Stimulated activated naive CD8-positive, alpha-beta T cell treated with anti-CD3 and anti-CD28 coated beads, Interleukin-15, Interleukin-2, amounts not matched to agents 100 U/mL and 50 U/mL, for 24 hours (primary cell): Measurements from ENCODE around the gene CDK15.

Source experiments
- ATAC-seq: fragments of 150-1000 bp; cut with Tn5 transposase; one replicate; pipeline ENCODE4 v1.10.0; 2021
- DNase-seq: peaks from one replicate; pipeline ENCODE4 v3.0.0; 2021

Gene CDK15

DNA sequence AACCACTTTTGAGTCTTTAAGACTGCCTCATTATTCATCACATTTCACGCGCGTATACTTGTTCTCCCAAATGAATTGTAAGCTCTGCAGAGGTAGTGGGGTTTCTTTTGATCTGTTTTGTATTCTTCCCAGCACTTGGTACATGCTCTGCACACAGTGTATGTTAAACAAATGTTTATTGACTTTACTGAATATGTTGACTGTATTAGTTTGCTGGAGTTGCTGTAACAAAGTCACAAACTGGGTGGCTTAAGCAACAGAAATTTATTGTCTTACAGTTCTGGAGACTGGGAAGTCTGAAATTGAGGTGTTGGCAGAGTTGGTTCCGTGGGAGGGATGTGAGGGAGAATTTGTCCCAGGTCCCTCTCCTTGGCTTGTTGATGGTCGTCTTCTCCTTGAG lies 65.1 kb downstream of the CDK15 start:
- ATAC-seq (no peak), DNase-seq (no peak)

DNA sequence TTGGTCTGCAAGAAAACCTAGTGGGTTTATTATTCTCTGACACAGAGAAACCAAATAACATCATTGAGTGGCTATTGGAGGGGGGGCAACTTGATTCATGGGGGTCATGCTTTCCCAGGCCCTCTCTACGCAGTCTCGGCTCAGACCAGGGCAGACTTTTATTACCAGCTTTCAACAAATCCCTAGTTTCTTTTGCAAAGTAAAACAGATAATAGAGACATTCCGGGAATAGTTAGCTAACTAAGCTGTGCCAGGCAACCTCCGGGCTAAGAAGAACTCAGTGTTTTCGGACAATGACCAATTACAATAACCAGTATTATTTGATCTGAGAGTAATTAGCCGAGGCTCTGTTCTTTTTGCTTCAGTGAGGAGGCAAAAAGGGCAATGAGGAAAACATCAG lies 66.3 kb downstream of the CDK15 start:
- DNase-seq: no peak
- ATAC-seq: no peak

DNA sequence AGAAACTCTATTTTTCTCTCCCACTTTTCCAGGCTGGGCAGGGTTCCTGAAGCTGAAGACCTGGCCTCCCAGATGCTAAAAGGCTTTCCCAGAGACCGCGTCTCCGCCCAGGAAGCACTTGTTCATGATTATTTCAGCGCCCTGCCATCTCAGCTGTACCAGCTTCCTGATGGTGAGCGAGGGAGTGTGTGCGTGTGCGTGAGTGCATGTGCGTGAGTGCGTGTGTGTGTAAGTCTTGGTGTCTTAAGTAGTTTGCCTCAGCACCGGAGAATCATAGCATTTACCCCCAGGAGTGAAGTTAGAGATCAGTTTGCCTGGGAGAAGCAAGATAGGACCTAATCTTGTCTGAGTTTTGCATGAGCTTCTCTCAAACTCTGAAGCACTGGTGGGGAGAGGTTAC lies 73.7 kb downstream of the CDK15 start:
- no peak for DNase-seq
- ATAC-seq: no peak

DNA sequence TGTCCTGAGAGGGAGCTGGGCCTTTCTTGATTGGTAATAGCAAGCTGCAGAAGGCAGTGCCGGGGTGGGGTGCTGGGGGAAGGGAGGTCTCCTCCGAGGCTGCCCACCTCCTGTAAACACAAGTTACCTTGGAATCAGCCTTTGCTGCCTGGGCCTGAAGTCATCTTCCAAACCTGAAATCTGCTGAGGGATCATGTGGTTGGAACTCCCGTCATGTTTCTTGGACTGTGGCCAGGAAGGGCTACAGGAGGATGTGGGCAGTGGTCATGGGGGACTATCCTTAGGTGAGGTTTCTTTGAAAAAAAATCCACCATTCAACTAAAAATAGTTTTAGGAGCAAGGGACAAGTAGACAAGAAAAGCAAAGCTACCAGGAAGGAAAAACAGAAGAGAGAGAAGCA lies 74.2 kb downstream of the CDK15 start:
- DNase-seq (no peak), ATAC-seq (no peak)

GRCh38 chr2:201880993-201881611 lies 74.8 kb downstream of the CDK15 start:
- DNase-seq (no peak), ATAC-seq (no peak)

DNA sequence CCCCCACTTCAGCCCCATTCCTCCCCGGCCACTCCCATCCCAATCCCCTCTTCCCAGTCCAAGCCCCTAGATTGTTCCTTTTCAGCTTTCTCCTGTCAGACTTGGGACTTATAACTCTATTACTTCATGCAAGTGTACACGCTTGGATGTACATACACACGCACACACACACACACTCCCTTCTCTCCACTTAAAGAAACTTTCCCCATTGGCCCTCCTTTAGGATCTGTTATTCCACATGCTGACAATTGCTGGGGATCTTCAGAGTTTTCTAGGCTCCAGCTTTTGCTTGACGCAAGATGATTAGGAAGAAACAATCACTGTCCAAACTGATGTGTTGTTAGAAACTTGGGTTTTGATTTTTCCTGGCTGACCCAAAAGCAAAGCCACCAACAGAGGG lies 75.4 kb downstream of the CDK15 start:
- DNase-seq: no peak
- no peak for ATAC-seq

DNA sequence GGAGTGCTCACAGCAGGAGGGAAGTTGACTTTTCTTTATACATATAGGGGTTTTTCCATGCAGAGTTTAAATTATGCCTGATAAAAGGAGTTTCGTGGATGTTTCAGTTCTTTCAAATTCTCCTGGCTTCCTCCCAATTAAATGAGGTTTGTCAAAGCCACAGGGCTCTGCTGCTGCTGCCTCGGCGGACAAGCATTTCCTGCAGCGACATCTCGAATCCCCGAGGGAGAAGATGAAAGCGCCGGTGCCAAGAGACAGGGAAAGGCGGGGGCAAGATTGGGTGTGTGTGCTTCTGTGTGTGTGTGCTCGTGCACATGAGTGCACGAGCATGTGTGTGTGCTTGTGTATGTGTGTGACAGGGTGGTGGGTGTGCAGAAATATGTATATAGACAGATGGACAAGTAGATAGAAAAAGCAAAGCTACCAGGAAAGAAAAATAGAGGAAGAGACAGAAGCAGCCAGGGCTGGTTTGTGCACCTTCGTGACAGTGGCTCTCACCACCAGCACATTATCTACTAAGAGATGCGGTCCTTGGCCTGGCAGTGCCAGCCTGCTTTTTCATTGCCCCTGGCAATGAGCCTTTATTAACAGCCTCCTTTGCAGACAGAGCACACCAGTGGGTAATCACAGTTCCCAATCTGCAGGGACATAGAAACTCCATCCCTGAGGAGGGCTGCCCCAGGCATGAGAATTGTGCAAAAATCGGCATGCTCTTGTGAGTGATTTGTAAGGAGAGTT lies 76.2 kb downstream of the CDK15 start:
- ATAC-seq (no peak), DNase-seq (no peak)

DNA sequence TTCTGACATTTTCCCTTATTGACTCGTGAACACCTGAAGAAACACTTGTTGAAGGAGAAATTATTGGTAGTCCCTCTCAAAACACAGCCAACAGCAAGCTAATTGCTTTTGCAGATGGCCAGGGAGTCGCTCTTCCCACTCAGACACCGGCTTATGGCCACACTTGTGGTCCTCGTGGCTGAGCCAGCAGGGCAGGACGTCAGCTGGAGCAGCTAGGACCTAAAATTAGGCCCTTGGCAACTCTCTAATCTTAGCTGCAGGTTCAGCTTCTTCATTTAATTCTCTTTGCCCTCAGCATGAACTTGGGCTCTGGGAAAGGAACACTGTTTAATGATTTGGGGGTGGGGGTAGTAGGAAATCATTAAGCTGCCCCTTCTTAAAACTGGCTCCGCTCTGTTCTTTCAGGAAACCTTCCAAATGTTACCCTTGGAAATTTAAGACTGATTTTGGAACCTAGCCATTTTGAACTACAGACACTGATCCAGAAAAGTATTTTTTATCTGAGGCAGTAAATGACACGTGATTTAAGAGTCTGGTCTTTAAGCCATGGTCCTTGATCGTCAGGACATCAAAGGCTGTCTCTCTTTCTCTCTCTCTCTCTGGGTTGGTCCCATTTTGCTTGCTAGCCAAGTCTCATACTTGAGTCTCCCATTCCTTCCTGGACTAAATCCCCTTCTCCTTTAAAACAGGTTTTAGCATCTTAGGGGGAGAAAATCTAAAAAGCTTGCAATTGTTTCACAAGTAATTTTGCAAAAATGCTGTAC lies 77.5 kb downstream of the CDK15 start:
- ATAC-seq: no peak

DNA sequence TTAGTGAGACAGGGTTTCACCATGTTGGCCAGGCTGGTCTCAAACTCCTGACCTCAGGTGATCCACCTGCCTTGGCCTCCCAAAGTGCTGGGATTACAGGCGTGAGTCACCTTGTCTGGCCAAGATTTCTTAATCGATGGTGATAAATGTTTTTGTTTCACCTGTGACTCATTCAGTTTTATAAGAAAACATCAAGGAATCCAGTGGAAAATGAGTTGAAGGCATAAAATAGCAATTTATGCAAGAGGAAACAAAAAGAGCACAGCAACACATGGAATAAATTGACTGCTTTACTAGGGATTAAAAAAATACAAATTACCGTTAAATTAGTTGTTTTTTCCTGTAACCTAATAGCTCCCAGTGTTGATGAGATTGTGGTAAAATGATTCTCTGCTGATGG lies 80.2 kb downstream of the CDK15 start:
- ATAC-seq: no peak
- no peak for DNase-seq

More for the DNA sequence above, 77.5 kb downstream of the CDK15 start:
- DNase-seq: no peak

GRCh38 chr2:201887773-201888425 lies 81.6 kb downstream of the CDK15 start:
- DNase-seq: no peak

GRCh38 chr2:201888426-201888800 lies 82.1 kb downstream of the CDK15 start:
- ATAC-seq (no peak), DNase-seq (no peak)

More at GRCh38 chr2:201887773-201888425, 81.6 kb downstream of the CDK15 start:
- no peak for ATAC-seq

DNA sequence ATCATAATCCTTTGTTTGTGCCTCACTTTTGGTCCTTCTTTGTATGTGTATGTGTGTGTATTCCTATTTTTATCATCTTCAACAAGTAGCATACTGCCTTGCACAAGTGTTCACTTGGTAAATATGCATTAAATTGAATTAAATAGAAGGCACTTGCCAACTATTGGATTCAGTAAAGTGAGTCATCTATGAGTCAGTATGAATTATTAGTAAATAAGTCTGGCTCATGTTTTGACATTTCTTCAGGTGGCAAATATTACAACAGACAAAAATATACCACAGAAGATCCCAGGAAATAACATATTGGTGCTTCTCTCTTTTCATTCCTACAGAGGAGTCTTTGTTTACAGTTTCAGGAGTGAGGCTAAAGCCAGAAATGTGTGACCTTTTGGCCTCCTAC lies 84.1 kb downstream of the CDK15 start:
- ATAC-seq (no peak), DNase-seq (no peak)

DNA sequence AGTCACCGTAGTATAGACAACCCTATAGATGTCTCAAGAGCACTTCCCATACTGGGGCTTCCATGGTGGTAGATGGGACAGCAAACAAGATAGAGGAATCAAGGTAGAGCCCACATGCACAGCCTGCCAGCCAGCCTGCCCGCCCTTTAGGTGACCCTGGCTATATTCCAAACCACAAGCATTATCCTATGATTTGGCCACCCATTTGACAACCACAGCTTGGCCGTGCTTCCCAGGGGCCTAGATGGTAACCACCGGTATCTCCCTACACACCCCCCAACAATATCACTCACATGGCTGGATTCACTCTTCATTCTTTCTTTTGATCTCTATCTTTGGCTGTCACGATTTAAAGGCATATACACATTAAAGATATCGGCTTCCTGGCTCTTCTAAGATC lies 85.3 kb downstream of the CDK15 start:
- ATAC-seq (no peak), DNase-seq (no peak)

- ATAC-seq (no peak), DNase-seq (no peak)
Measured at GRCh38 chr2:201892516-201892915, 86.2 kb downstream of the CDK15 start.

DNA sequence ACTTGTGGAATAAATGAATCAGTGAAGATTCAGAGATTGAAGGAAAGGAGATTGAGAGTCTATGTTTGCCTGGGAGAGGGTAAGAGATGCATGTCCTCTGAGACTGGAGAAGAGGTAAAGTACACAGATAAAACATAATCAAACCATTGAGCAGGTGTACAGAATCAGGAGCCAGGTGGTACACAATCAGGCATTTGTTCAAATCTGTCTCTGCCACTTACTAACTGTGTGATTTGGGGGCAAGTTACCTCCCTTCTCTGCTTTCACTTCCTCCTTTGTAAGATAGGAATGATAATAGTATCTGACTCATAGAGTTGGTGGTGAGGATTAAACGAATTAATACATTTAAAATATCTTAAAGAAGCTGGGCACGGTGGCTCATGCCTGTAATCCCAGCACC lies 94.0 kb downstream of the CDK15 start:
- ATAC-seq (no peak), DNase-seq (no peak)

DNA sequence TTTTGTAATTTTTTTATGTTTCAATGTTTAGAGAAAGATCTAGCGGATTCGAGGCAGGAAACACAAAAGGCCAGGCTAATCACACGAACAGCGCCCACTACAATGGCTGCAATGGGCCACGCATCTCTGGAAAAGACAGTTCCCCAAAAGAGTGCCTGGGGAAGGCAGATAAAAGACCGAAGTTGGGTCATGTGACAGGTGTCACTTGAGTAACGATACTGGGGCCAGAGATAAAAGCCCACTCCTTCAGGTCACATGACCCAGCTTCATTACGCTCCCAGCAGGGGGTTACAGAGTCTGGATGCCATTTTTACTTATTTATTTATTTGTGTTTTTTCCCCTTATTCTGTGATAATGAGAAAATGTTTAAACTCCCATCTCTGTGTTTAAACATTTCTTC lies 95.4 kb downstream of the CDK15 start:
- no peak for ATAC-seq
- no peak for DNase-seq

DNA sequence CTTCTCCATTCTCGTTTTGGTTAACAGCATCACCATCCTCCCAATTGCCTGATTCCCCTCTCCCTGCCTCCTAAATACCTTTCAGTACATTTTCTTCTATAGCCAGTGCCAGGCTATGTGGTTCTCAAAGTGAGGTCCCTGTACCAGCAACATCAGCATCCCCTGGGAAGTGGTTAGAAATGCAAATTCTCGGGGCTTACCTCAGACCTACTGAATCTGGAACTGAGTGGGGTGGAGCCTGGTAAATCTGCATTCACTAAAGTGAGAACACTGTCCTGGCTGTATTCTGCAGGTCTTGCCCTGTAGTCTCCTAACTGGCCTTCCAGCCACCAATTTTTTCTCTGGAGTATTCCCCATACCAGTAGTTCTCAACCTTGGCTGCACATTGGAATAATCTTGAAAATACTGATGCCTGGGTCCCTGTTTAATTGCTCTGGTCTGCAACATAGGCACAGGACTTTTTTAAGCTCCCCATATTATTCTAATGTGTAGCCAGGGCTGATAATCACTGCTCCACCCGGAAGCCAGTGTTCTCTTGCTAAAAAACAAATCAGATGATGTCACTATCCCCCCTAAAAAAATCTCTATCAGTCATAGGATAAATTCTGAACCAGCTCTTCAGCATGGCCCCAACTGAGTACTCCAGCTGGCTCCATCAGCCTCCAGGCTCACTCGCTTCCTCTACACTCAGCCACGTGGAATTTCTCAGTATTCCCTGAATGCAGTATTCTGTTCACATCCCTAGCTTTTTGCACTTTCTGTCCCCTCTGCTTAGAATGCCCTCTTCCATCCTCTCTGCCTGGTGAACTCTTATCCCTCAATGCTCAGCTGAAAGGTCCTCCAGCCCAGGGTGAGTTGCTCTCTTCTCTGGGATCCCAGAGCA lies 98.4 kb downstream of the CDK15 start:
- no peak for ATAC-seq
- DNase-seq: no peak

DNA sequence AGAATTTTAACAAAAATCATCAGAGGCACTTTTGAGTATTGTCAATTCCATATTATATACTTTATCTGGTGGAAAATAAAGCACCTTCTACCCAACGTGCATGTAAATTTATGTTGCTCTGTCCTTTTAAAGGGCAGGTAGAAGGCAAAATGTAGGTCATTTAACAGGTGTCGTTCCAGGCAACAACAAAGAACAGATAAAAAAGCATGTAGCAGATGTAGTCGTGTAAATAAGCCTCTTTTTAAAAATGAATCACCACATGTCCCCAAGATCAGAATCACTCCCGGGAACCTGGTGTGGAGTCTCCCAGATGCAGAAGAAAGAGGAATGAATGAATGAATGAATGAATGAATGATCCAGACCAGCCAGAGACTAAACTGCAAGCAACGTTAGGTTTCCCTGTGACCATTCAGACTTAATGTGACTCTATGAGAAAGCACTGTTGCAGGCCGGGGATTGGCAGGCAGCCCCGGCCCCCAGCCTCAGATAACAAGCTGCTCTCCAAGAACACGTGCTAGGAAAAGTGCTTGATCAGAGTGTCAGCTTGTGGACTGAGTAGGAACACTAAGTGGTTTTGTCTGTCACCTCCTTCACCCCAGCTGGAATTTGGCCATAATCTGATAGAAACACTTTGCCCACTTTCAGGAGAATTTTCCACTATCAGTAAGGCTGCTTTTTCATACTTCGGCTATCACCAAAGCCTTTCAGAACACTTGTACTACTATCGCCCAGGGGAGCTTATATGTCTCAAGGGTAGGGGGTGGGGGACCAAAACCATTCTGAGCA lies 100.6 kb downstream of the CDK15 start:
- ATAC-seq: no peak
- DNase-seq: no peak

- ATAC-seq (no peak), DNase-seq (no peak)
Measured at GRCh38 chr2:201907563-201907881, 101.2 kb downstream of the CDK15 start.

GRCh38 chr2:201908901-201909300 lies 102.6 kb downstream of the CDK15 start:
- ATAC-seq (no peak), DNase-seq (no peak)

GRCh38 chr2:201909348-201909747 lies 103.0 kb downstream of the CDK15 start:
- DNase-seq (no peak), ATAC-seq (no peak)
